Loucy (cell line): ENCODE results near the gene KLF15.

ENCODE experiments used
- H2AFZ ChIP-seq: fragments of 200-600 bp; sonication (generic); 2 replicates; pipeline ENCODE4 v1.6.0; 2016; ENCODE audit warnings: antibody characterized with exemption, mild to moderate bottlenecking, low read length, moderate library complexity
- H3F3A ChIP-seq: fragments of 200-600 bp; 2 replicates; pipeline ENCODE4 v1.6.0; 2016; ENCODE audit warnings: antibody characterized with exemption, low read depth, mild to moderate bottlenecking
- H3K27me3 ChIP-seq: fragments of 200-600 bp; sonication (generic); 2 replicates; pipeline ENCODE4 v1.6.1; 2014; ENCODE audit warnings: low read length, mild to moderate bottlenecking; ENCODE audit not compliant: insufficient read depth, poor library complexity, severe bottlenecking
- H3K36me3 ChIP-seq: fragments of 200-600 bp; sonication (generic); 2 replicates; pipeline ENCODE4 v1.6.1; 2016; ENCODE audit warnings: low read length; ENCODE audit not compliant: insufficient read depth
- H3K4me1 ChIP-seq: fragments of 200-600 bp; sonication (generic); 2 replicates; pipeline ENCODE4 v1.5.1; 2014; ENCODE audit warnings: low read length, mild to moderate bottlenecking; ENCODE audit not compliant: insufficient read depth, poor library complexity, severe bottlenecking
- H3K4me2 ChIP-seq: fragments of 200-600 bp; sonication (generic); 2 replicates; pipeline ENCODE4 v1.6.0; 2014; ENCODE audit warnings: antibody characterized with exemption, low read length, low read depth, mild to moderate bottlenecking; ENCODE audit not compliant: poor library complexity, severe bottlenecking
- H3K4me3 ChIP-seq: fragments of 200-600 bp; sonication (generic); 2 replicates; pipeline ENCODE4 v1.5.1; 2014; ENCODE audit warnings: low read length, mild to moderate bottlenecking, mixed read lengths; ENCODE audit not compliant: poor library complexity, severe bottlenecking
- H3K79me2 ChIP-seq: fragments of 200-600 bp; sonication (generic); 2 replicates; pipeline ENCODE4 v1.6.1; 2014; ENCODE audit warnings: low read length; ENCODE audit not compliant: insufficient read depth
- H3K9ac ChIP-seq: fragments of 200-600 bp; sonication (generic); 2 replicates; pipeline ENCODE4 v1.6.0; 2014; ENCODE audit warnings: mild to moderate bottlenecking, low read depth, low read length, moderate library complexity; ENCODE audit not compliant: poor library complexity, severe bottlenecking
- H3K9me2 ChIP-seq: fragments of 200-600 bp; sonication (generic); replicated peaks from 2 replicates; pipeline ENCODE4 v1.6.1; 2016; ENCODE audit warnings: low read depth, low read length, mixed read lengths
- H3K9me3 ChIP-seq: fragments of 200-600 bp; sonication (generic); 2 replicates; pipeline ENCODE4 v1.6.1; 2014; ENCODE audit warnings: mild to moderate bottlenecking, antibody characterized with exemption, low read length, low read depth; ENCODE audit not compliant: insufficient read depth
- H4K20me1 ChIP-seq: fragments of 200-600 bp; sonication (generic); 2 replicates; pipeline ENCODE4 v1.6.0; 2014; ENCODE audit warnings: antibody characterized with exemption, low read length, mild to moderate bottlenecking; ENCODE audit not compliant: insufficient read depth, poor library complexity, severe bottlenecking
- CTCF ChIP-seq: fragments of 200-600 bp; sonication (generic); conservative IDR thresholded peaks from 2 replicates; pipeline ENCODE4 v1.5.1; 2014; ENCODE audit warnings: mild to moderate bottlenecking, antibody characterized with exemption, low read length
- EZH2phosphoT487 ChIP-seq: fragments of 200-600 bp; IDR thresholded peaks from 2 replicates; pipeline ENCODE4 v1.6.1; 2018; ENCODE audit warnings: antibody characterized with exemption, mild to moderate bottlenecking, moderate library complexity, borderline replicate concordance

Gene KLF15

GRCh38 chr3:126305427-126305826, 51.8 kb downstream of the KLF15 start:
- no peak overlapping the region for H3K4me2 ChIP-seq
- H4K20me1 ChIP-seq: no peaks in the 10 kb centered on the region
- TF ChIP-seq CTCF (no peak), EZH2phosphoT487 (no peak)

GRCh38 chr3:126304704-126305103, 52.5 kb downstream of the KLF15 start:
- H3K9me2 ChIP-seq: no peaks in the 10 kb centered on the region
- no peak overlapping the region for H3K4me3 ChIP-seq
- no peak overlapping the region for H2AFZ ChIP-seq
- H3K9me3 ChIP-seq: peaks cover 4% of the 10 kb centered on the region; the same call in 1 of the 2 replicates
- no peak overlapping the region for H3K4me2 ChIP-seq
- H3K79me2 ChIP-seq: no peaks in the 10 kb centered on the region
- no peaks in the 10 kb centered on the region for H4K20me1 ChIP-seq
- no peaks in the 10 kb centered on the region for H3K36me3 ChIP-seq
- H3K4me1 ChIP-seq: no peaks in the 10 kb centered on the region
- no peaks in the 10 kb centered on the region for H3K27me3 ChIP-seq
- H3F3A ChIP-seq: no peaks in the 10 kb centered on the region
- H3K9ac ChIP-seq: no peak overlapping the region
- TF ChIP-seq CTCF: no peak
- no peak for TF ChIP-seq EZH2phosphoT487

More at GRCh38 chr3:126305427-126305826, 51.8 kb downstream of the KLF15 start:
- no peak overlapping the region for H3K4me3 ChIP-seq
- H2AFZ ChIP-seq: no peak overlapping the region
- no peaks in the 10 kb centered on the region for H3K79me2 ChIP-seq
- H3K27me3 ChIP-seq: no peaks in the 10 kb centered on the region
- no peaks in the 10 kb centered on the region for H3K36me3 ChIP-seq
- peaks cover 4% of the 10 kb centered on the region; the same call in 1 of the 2 replicates for H3K9me3 ChIP-seq
- no peaks in the 10 kb centered on the region for H3F3A ChIP-seq
- no peak overlapping the region for H3K9ac ChIP-seq
- H3K9me2 ChIP-seq: no peaks in the 10 kb centered on the region
- H3K4me1 ChIP-seq: no peaks in the 10 kb centered on the region

GRCh38 chr3:126304291-126304690, 52.9 kb downstream of the KLF15 start:
- Histone ChIP-seq H3K27me3 (no peaks in the 10 kb centered on the region), H3K9ac (no peak overlapping the region), H3K4me1 (no peaks in the 10 kb centered on the region), H3K9me2 (no peaks in the 10 kb centered on the region), H2AFZ (no peak overlapping the region), H3F3A (no peaks in the 10 kb centered on the region), H3K9me3 (peaks cover 4% of the 10 kb centered on the region; the same call in 1 of the 2 replicates), H3K79me2 (no peaks in the 10 kb centered on the region), H3K4me2 (no peak overlapping the region), H4K20me1 (no peaks in the 10 kb centered on the region), H3K36me3 (no peaks in the 10 kb centered on the region), H3K4me3 (no peak overlapping the region)
- TF ChIP-seq EZH2phosphoT487 (no peak), CTCF (no peak)
